Panc1 (cell line): ENCODE measurements around the gene RNF213. TPM values are rescaled to one million over a fixed set of nuclear protein-coding genes. Genes with fewer than 3 reads are reported as not detected.

Source experiments
- ATAC-seq: fragments of 200-7000 bp; cut with Tn5 transposase; 2 replicates; pipeline ENCODE4 v1.9.1; 2020; ENCODE audit warnings: mild to moderate bottlenecking, moderate library complexity
- BruUV-seq: library from RNA; stranded (reverse); fragments of 400-500 nt; replicated peaks from 2 replicates; lab custom pipeline; 2021; lab: Mats Ljungman, UMichigan
- CTCF ChIA-PET: fragments of 300-600 bp; sonication (Branson Sonifier 250); formaldehyde crosslinking; loops from one replicate; lab custom pipeline; 2022; ENCODE audit warnings: antibody characterized with exemption; lab: Charles Lee
- POLR2A ChIA-PET: fragments of 300-600 bp; sonication (Branson Sonifier 250); formaldehyde crosslinking; loops from one replicate; lab custom pipeline; 2022; ENCODE audit warnings: antibody characterized with exemption; lab: Charles Lee
- DNase-seq: peaks from one replicate; pipeline ENCODE4 v3.0.0-alpha.2; 2010; ENCODE audit warnings: low read depth, low spot score
- H3K27ac ChIP-seq: 2 replicates; pipeline ENCODE4 v1.5.1; 2011; ENCODE audit warnings: mild to moderate bottlenecking, low read length, inconsistent platforms
- H3K27me3 ChIP-seq: fragments of 200-500 bp; sonication (Bioruptor generic); 2 replicates; pipeline ENCODE4 v1.6.0; 2014; ENCODE audit warnings: low read length, inconsistent platforms; ENCODE audit not compliant: control insufficient read depth, insufficient read depth
- H3K36me3 ChIP-seq: fragments of 200-500 bp; sonication (Bioruptor generic); 2 replicates; pipeline ENCODE4 v1.5.1; 2014; ENCODE audit warnings: inconsistent platforms, mild to moderate bottlenecking, low read length, moderate library complexity; ENCODE audit not compliant: control insufficient read depth, insufficient read depth
- H3K4me1 ChIP-seq: 2 replicates; pipeline ENCODE4 v1.5.1; 2011; ENCODE audit warnings: inconsistent platforms, mild to moderate bottlenecking, low read length, moderate library complexity; ENCODE audit not compliant: control insufficient read depth, insufficient read depth
- H3K4me3 ChIP-seq, 2 experiments: 2 replicates each; pipeline ENCODE4 v1.5.1; 2011 to 2012; ENCODE audit warnings: low read depth in 2 of 2, low read length in 2 of 2, mild to moderate bottlenecking in 2 of 2, inconsistent platforms in 1 of 2, moderate library complexity in 1 of 2
- H3K9me3 ChIP-seq: fragments of 200-500 bp; sonication (Bioruptor generic); 2 replicates; pipeline ENCODE4 v1.5.1; 2014; ENCODE audit warnings: low read depth, mild to moderate bottlenecking, inconsistent platforms, low read length, moderate library complexity; ENCODE audit not compliant: control insufficient read depth, insufficient read depth
- POLR2AphosphoS5 ChIP-seq: IDR thresholded peaks from 2 replicates; pipeline ENCODE4 v1.6.1; 2012; ENCODE audit warnings: mild to moderate bottlenecking, low read depth, low read length, moderate library complexity
- SIN3A ChIP-seq: IDR thresholded peaks from 2 replicates; pipeline ENCODE4 v1.6.1; 2012; ENCODE audit warnings: low read depth, mild to moderate bottlenecking, low read length, moderate library complexity, borderline replicate concordance; ENCODE audit not compliant: insufficient read depth
- TCF7L2 ChIP-seq: IDR thresholded peaks from 2 replicates; pipeline ENCODE4 v1.6.1; 2011; ENCODE audit warnings: mild to moderate bottlenecking, low read depth, low read length, inconsistent platforms
- in situ Hi-C: cut with HindIII; loops from 2 replicates; pipeline ENCODE4 v1.10.0; 2016; ENCODE audit warnings: low sequenced_read_pairs, low pct_unique_long_range_greater_than_20kb
- intact Hi-C: fragments of 100-400 bp; cut with micrococcal nuclease; formaldehyde crosslinking; loops from one replicate; pipeline ENCODE4 v1.10.0; 2022; ENCODE audit not compliant: unreplicated experiment
- total RNA-seq: library from RNA; stranded (reverse); gene quantifications from one replicate; pipeline ENCODE4 v1.2.1, GENCODE V29; 2021; ENCODE audit not compliant: unreplicated experiment
- TF ChIP-seq, protein P1 (sequence below): fragments of 450-650 bp; IDR thresholded peaks from 2 replicates; pipeline ENCODE4 v1.5.1; 2017; ENCODE audit warnings: mild to moderate bottlenecking
- TF ChIP-seq, protein P2 (sequence below), 2 experiments: IDR thresholded peaks; 2 replicates each; pipeline ENCODE4 v1.6.1; 2011 to 2012; ENCODE audit warnings: low read depth in 2 of 2, control low read depth in 1 of 2, low read length in 1 of 2, mild to moderate bottlenecking in 1 of 2, moderate library complexity in 1 of 2; ENCODE audit not compliant: insufficient read depth in 1 of 2

RNF213 gene
- total RNA-seq, 1 experiment from 2014 or later: 230 TPM

GRCh38 chr17:80372456-80372855 lies 111.8 kb downstream of the RNF213 start:
- BruUV-seq: no TSS peak
- ATAC-seq (no peak), DNase-seq (no peak)
- peaks cover 75% of the 10 kb centered on the region for H3K36me3 ChIP-seq
- CTCF ChIA-PET: no interaction called here
- no peaks in the 10 kb centered on the region for H3K4me1 ChIP-seq
- H3K4me3 ChIP-seq: no peak overlapping the region
- H3K27ac ChIP-seq: no peak overlapping the region
- intact Hi-C loops (no loop called here), in situ Hi-C loops (no loop called here)
- no peaks in the 10 kb centered on the region for H3K27me3 ChIP-seq
- TF ChIP-seq, protein P1, sequence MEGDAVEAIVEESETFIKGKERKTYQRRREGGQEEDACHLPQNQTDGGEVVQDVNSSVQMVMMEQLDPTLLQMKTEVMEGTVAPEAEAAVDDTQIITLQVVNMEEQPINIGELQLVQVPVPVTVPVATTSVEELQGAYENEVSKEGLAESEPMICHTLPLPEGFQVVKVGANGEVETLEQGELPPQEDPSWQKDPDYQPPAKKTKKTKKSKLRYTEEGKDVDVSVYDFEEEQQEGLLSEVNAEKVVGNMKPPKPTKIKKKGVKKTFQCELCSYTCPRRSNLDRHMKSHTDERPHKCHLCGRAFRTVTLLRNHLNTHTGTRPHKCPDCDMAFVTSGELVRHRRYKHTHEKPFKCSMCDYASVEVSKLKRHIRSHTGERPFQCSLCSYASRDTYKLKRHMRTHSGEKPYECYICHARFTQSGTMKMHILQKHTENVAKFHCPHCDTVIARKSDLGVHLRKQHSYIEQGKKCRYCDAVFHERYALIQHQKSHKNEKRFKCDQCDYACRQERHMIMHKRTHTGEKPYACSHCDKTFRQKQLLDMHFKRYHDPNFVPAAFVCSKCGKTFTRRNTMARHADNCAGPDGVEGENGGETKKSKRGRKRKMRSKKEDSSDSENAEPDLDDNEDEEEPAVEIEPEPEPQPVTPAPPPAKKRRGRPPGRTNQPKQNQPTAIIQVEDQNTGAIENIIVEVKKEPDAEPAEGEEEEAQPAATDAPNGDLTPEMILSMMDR: no peak
- TF ChIP-seq SIN3A: no peak
- TF ChIP-seq TCF7L2: no peak
- TF ChIP-seq, protein P2, sequence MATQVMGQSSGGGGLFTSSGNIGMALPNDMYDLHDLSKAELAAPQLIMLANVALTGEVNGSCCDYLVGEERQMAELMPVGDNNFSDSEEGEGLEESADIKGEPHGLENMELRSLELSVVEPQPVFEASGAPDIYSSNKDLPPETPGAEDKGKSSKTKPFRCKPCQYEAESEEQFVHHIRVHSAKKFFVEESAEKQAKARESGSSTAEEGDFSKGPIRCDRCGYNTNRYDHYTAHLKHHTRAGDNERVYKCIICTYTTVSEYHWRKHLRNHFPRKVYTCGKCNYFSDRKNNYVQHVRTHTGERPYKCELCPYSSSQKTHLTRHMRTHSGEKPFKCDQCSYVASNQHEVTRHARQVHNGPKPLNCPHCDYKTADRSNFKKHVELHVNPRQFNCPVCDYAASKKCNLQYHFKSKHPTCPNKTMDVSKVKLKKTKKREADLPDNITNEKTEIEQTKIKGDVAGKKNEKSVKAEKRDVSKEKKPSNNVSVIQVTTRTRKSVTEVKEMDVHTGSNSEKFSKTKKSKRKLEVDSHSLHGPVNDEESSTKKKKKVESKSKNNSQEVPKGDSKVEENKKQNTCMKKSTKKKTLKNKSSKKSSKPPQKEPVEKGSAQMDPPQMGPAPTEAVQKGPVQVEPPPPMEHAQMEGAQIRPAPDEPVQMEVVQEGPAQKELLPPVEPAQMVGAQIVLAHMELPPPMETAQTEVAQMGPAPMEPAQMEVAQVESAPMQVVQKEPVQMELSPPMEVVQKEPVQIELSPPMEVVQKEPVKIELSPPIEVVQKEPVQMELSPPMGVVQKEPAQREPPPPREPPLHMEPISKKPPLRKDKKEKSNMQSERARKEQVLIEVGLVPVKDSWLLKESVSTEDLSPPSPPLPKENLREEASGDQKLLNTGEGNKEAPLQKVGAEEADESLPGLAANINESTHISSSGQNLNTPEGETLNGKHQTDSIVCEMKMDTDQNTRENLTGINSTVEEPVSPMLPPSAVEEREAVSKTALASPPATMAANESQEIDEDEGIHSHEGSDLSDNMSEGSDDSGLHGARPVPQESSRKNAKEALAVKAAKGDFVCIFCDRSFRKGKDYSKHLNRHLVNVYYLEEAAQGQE (IDR thresholded peaks at IDR 0.05; ENCODE audit: insufficient read depth in 1 of 2, low read depth in 2 of 2, low read length in 1 of 2): no peak
- no peak for TF ChIP-seq POLR2AphosphoS5
- POLR2A ChIA-PET: interaction anchor here (0.6 kb wide), 1 partner anchor 49 kb away, joined by 12 read pairs; no protein-coding TSS in a partner anchor
- no peaks in the 10 kb centered on the region for H3K9me3 ChIP-seq

GRCh38 chr17:80372922-80373570 lies 112.4 kb downstream of the RNF213 start:
- Histone ChIP-seq H3K27me3 (no peaks in the 10 kb centered on the region), H3K9me3 (no peaks in the 10 kb centered on the region), H3K4me1 (no peaks in the 10 kb centered on the region), H3K36me3 (peaks cover 75% of the 10 kb centered on the region), H3K27ac (no peak overlapping the region), H3K4me3 (no peak overlapping the region)
- CTCF ChIA-PET: no interaction called here
- POLR2A ChIA-PET: no interaction called here
- in situ Hi-C loops: no loop called here
- TF ChIP-seq POLR2AphosphoS5 (no peak), SIN3A (no peak), TCF7L2 (no peak)
- TF ChIP-seq, protein P2 (IDR thresholded peaks at IDR 0.05; ENCODE audit: insufficient read depth in 1 of 2, low read depth in 2 of 2, low read length in 1 of 2): no peak
- TF ChIP-seq, protein P1: no peak
- intact Hi-C loops: no loop called here
- BruUV-seq: no TSS peak
- DNase-seq (no peak), ATAC-seq (no peak)
